ENCODE measurements around the gene GTF3C6. TPM values are rescaled to one million over a fixed set of nuclear protein-coding genes. Genes with fewer than 3 reads are reported as not detected.

Gene GTF3C6
- polyA plus RNA-seq, 2 of the 4 experiments (the other 2 are of a cell fraction) = 105 to 110 TPM

GRCh38 chr6:110976575-110976974 is 18.1 kb downstream of the GTF3C6 start (continued):
- no peak for TF ChIP-seq CTCF (IDR thresholded peaks at IDR 0.05)

- Histone ChIP-seq H3K4me2 (no peak overlapping the region), H3K4me3 (no peak overlapping the region), H3K4me1 (peaks cover 8% of the 10 kb centered on the region), H3K9me3 (peaks cover 5% of the 10 kb centered on the region; the same call in 1 of the 3 replicates), H3K27ac (no peak overlapping the region)
- WGBS (ENCODE audit: missing lambda C conversion rate) = 90% methylated on average over 9 of the region's 9 CpGs
- CTCF ChIA-PET = interaction anchor here (1.0 to 1.5 kb wide), 2 partner anchors 9 to 451 kb away, joined by 3 read pairs; no protein-coding TSS in a partner anchor
- DNase-seq (ENCODE audit: low read depth in 1 of 2, low spot score in 1 of 2) = no peak
- POLR2A ChIA-PET = no interaction called here
- ATAC-seq = no peak
- no peak for FAIRE-seq
- TF ChIP-seq ZSCAN20 (CRISPR knock-in tag; IDR thresholded peaks at IDR 0.05) = no peak
- no peak for TF ChIP-seq TFCP2L1 (CRISPR knock-in tag; IDR thresholded peaks at IDR 0.05)
- no peak for TF ChIP-seq EP300 (IDR thresholded peaks at IDR 0.05)
- TF ChIP-seq ZC3H11A (IDR thresholded peaks at IDR 0.05) = peak; percentile 42
Observed at GRCh38 chr6:110979565-110980101, 21.1 kb downstream of the GTF3C6 start.

- POLR2A ChIA-PET = no interaction called here
- no peak for DNase-seq (ENCODE audit: low read depth in 1 of 2, low spot score in 1 of 2)
- Histone ChIP-seq H3K4me3 (no peak overlapping the region), H3K4me1 (peaks cover 8% of the 10 kb centered on the region), H3K4me2 (no peak overlapping the region), H3K27ac (no peak overlapping the region), H3K9me3 (peaks cover 5% of the 10 kb centered on the region; the same call in 1 of the 3 replicates)
- WGBS (ENCODE audit: missing lambda C conversion rate) = 94% methylated on average over 5 of the region's 5 CpGs
- no peak for ATAC-seq
- CTCF ChIA-PET = interaction anchor here (1.0 to 1.5 kb wide), 2 partner anchors 9 to 452 kb away, joined by 3 read pairs; no protein-coding TSS in a partner anchor
- no peak for FAIRE-seq
- TF ChIP-seq KDM1A (IDR thresholded peaks at IDR 0.05; ENCODE audit: low read depth) = no peak
- no peak for TF ChIP-seq TP53 (CRISPR knock-in tag; IDR thresholded peaks at IDR 0.05)
- TF ChIP-seq ZFP36 (IDR thresholded peaks at IDR 0.05; ENCODE audit: borderline replicate concordance, partially characterized antibody) = no peak
- TF ChIP-seq TFCP2L1 (CRISPR knock-in tag; IDR thresholded peaks at IDR 0.05) = no peak
- TF ChIP-seq SMC3 (IDR thresholded peaks at IDR 0.05) = no peak
- no peak for TF ChIP-seq RARB (CRISPR knock-in tag; IDR thresholded peaks at IDR 0.05)
- TF ChIP-seq CBX8 (IDR thresholded peaks at IDR 0.05) = no peak
- TF ChIP-seq RAD21 (conservative IDR thresholded peaks at IDR 0.05 in 1 of 2, IDR thresholded peaks at IDR 0.05 in 1 of 2) = no peak
- TF ChIP-seq PBX3 (IDR thresholded peaks at IDR 0.05) = no peak
- no peak for TF ChIP-seq HMGXB4 (CRISPR knock-in tag; IDR thresholded peaks at IDR 0.05; ENCODE audit: borderline replicate concordance)
- TF ChIP-seq KDM5A (IDR thresholded peaks at IDR 0.05) = no peak
- TF ChIP-seq HDAC2 (IDR thresholded peaks at IDR 0.05) = no peak
- no peak for TF ChIP-seq NFE2L2 (conservative IDR thresholded peaks at IDR 0.05; ENCODE audit: low read length)
- no peak for TF ChIP-seq HOXB5 (CRISPR knock-in tag; IDR thresholded peaks at IDR 0.05)
- TF ChIP-seq RNF2 (IDR thresholded peaks at IDR 0.05; ENCODE audit: borderline replicate concordance, low read depth) = no peak
- TF ChIP-seq EHMT2 (IDR thresholded peaks at IDR 0.05; ENCODE audit: low read depth) = no peak
- TF ChIP-seq ATOH8 (CRISPR knock-in tag; IDR thresholded peaks at IDR 0.05; ENCODE audit: low read depth) = no peak
- TF ChIP-seq SREBF2 (IDR thresholded peaks at IDR 0.05) = no peak
Observed at GRCh38 chr6:110980227-110980626, 21.7 kb downstream of the GTF3C6 start.
